Fibroblast of the aortic adventitia (primary cell): ENCODE data around the gene CXCL12. TPM values are rescaled to one million over a fixed set of nuclear protein-coding genes. Genes with fewer than 3 reads are reported as not detected.

Experiments
- DNase-seq: peaks from one replicate; pipeline ENCODE4 v3.0.0-alpha.2; 2010; ENCODE audit warnings: low read depth
- H3K4me3 ChIP-seq: 2 replicates; pipeline ENCODE4 v1.5.1; 2011; ENCODE audit warnings: low read depth, mild to moderate bottlenecking, control low read depth, low read length, moderate library complexity
- CTCF ChIP-seq: IDR thresholded peaks from 2 replicates; pipeline ENCODE4 v1.5.1; 2011; ENCODE audit warnings: mild to moderate bottlenecking, low read length, control low read depth, inconsistent platforms; ENCODE audit not compliant: insufficient read depth
- total RNA-seq: library from RNA; depleted of rRNA; stranded (reverse); fragments of >200 nt; gene quantifications from 2 replicates; pipeline ENCODE4 v1.2.3, GENCODE V29; 2012; ENCODE audit warnings: low replicate concordance

CXCL12 gene
- total RNA-seq, 1 donor: 381 TPM

DNA sequence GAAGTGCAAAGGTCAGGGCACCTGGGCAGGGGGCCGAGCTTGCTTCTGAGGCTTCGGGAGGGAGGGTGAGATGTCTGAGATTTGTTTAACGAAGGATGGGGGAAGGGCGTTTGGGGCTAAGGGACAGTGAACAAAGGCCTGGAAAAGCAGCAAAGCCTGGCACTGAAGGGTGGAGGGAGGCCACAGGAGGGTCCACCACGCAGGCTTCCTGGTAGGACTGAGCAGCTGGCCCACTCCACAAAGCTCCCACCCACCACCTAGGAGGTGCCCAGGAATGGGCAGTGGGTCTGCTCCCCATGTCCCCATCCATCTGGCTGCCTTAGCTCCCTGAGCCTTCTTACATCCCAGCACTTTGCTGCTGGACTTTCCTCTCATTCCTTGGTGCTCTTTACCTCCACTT is 39.4 kb upstream of the CXCL12 start:
- DNase-seq: no peak
- no peak for TF ChIP-seq CTCF
- H3K4me3 ChIP-seq: no peak overlapping the region

DNA sequence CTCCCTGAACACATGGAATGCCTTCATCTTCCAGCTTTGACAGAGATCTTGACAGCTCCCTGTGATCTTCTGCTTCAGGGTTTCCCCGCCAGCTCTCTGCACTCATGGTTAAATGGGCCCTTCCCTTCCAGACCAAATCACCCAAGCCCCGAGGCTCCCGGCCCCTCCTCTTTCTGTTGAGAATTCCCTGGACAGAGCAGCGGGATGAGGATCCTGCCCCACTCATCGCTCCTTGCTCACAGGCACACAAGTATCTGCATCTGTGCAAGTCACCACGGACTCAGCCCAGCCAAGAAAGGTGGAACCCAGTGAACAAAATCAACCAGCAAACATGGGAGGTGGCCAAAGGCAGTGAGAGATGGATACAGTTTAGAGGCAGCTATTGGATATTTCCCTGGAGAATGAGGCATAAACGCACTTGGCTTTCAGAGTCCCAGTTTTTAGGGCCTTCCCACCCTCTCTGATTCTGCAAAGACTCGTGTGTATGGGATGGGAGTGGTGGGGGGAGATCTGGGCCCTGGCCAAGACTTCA is 37.7 kb upstream of the CXCL12 start:
- H3K4me3 ChIP-seq: no peak overlapping the region
- no peak for TF ChIP-seq CTCF
- no peak for DNase-seq

DNA sequence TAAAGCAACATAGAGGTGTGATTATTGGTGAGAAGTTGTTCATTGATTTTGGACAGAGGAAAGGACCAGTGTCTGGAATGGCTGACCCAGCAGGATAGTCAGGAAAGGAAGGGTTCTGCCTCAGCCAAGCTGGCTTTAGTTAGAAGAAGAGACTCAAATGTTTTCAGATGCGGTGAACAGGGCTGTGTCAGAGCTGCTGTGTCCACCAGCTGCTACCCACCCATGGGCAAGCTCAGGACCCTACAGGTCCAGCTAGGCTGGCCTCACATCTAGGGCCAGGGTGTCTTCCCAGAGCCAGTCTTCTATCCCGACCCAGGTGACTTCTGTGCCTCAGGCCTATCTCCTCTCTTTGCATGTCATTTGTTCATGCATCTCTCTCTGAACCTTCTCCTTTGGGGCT is 37.3 kb upstream of the CXCL12 start:
- TF ChIP-seq CTCF: no peak
- no peak overlapping the region for H3K4me3 ChIP-seq
- DNase-seq: no peak

GRCh38 chr10:44419790-44420549 is 35.1 kb upstream of the CXCL12 start:
- DNase-seq: no peak
- TF ChIP-seq CTCF: no peak
- no peak overlapping the region for H3K4me3 ChIP-seq

DNA sequence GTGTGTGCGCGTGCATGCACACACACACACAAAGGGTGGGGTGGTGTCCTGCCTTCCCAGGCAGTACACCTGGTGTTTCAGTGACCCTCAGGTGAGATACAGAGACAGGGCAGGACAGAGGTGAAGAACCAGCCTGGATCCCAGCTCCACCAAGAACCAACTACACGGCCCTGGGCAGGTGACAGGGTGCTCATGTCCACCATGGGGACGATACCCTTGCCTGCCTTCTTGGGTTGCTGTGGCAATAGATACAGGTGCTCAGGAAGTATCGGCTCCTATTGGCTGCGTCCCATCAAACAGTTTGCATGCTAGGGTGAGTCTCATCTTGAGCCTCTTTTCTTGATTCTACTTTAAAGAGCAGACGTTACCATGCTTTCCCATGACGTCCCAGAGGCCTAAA is 33.7 kb upstream of the CXCL12 start:
- H3K4me3 ChIP-seq: no peak overlapping the region
- no peak for DNase-seq
- TF ChIP-seq CTCF: no peak

DNA sequence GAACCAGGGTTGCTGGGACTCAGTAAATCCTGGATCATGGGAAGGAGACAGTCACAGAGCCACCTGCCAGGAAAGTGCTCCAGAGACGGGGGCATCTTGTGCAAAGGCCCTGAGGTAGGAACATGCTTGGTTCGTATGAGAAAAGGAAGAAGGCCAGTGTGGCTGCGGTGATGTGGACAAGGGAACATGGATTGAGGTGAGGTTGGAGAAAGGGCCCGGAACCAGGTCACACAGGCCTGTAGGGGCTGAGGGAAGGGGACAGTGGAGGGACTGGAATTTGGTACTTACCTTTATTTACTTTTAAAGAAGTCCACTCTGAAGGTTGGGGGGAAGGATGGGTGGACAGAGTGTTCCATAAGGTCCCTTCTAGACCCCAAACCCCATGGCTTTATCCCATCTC is 32.9 kb upstream of the CXCL12 start:
- no peak for DNase-seq
- no peak for TF ChIP-seq CTCF

More for the DNA sequence above, 32.9 kb upstream of the CXCL12 start:
- H3K4me3 ChIP-seq: no peak overlapping the region
